Naive thymus-derived CD4-positive, alpha-beta T cell (primary cell): ENCODE data around the gene CDYL2. TPM values are rescaled to one million over a fixed set of nuclear protein-coding genes. Genes with fewer than 3 reads are reported as not detected.

Experiments
- ATAC-seq: fragments of 150-1000 bp; cut with Tn5 transposase; 2 replicates; pipeline ENCODE4 v1.10.0; 2021; ENCODE audit warnings: mild to moderate bottlenecking, moderate library complexity
- CTCF ChIA-PET: fragments of 350-600 bp; sonication (Branson Sonifier 250); formaldehyde crosslinking; loops from one replicate; lab custom pipeline; 2021; ENCODE audit warnings: antibody characterized with exemption; lab: Charles Lee
- POLR2A ChIA-PET: fragments of 350-600 bp; sonication (Branson Sonifier 250); formaldehyde crosslinking; loops from one replicate; lab custom pipeline; 2021; ENCODE audit warnings: antibody characterized with exemption, inconsistent platforms; lab: Charles Lee
- DNase-seq, 9 donors: peaks; one replicate each; pipeline versions ENCODE4 v3.0.0 to v3.0.0-alpha.2; 2020 to 2022; ENCODE audit warnings: mixed read lengths in 1 of 9
- H3K27ac ChIP-seq: one replicate; pipeline ENCODE4 v1.7.0; 2013; ENCODE audit warnings: mild to moderate bottlenecking, low read depth, low read length, moderate library complexity
- H3K27me3 ChIP-seq, 2 donors: one replicate each; pipeline ENCODE4 v1.7.0; 2013; ENCODE audit warnings: low read length in 2 of 2, mild to moderate bottlenecking in 2 of 2, moderate library complexity in 2 of 2; ENCODE audit not compliant: control insufficient read depth in 2 of 2, insufficient read depth in 2 of 2
- H3K36me3 ChIP-seq, 3 experiments: 1 replicate in 2 of 3; 2 replicates in 1 of 3; pipeline ENCODE4 v1.7.0; 2013; ENCODE audit warnings: low read length in 3 of 3, mild to moderate bottlenecking in 3 of 3, moderate library complexity in 1 of 3; ENCODE audit not compliant: insufficient read depth in 3 of 3, control insufficient read depth in 2 of 3
- H3K4me1 ChIP-seq, 2 donors: one replicate each; pipeline ENCODE4 v1.7.0; 2013; ENCODE audit warnings: low read length in 2 of 2, mild to moderate bottlenecking in 2 of 2, moderate library complexity in 1 of 2; ENCODE audit not compliant: control insufficient read depth in 2 of 2, insufficient read depth in 2 of 2
- H3K4me3 ChIP-seq: 2 replicates; pipeline ENCODE4 v1.7.0; 2013; ENCODE audit warnings: mild to moderate bottlenecking, low read length
- H3K9me3 ChIP-seq, 3 experiments: 1 replicate in 2 of 3; 2 replicates in 1 of 3; pipeline ENCODE4 v1.7.0; 2013; ENCODE audit warnings: low read length in 3 of 3; ENCODE audit not compliant: control insufficient read depth in 2 of 3
- H3K27ac Mint-ChIP-seq, 9 donors: one replicate each; pipeline ENCODE4 v1.8.0; 2020 to 2022; ENCODE audit warnings: mixed read lengths in 9 of 9, mild to moderate bottlenecking in 8 of 9, moderate library complexity in 5 of 9, inconsistent platforms in 2 of 9
- H3K27me3 Mint-ChIP-seq, 5 donors: one replicate each; pipeline ENCODE4 v1.8.0; 2021 to 2022; ENCODE audit warnings: mixed read lengths in 5 of 5, mild to moderate bottlenecking in 1 of 5
- H3K36me3 Mint-ChIP-seq, 5 donors: one replicate each; pipeline ENCODE4 v1.8.0; 2020 to 2022; ENCODE audit warnings: mixed read lengths in 5 of 5, mild to moderate bottlenecking in 3 of 5, inconsistent platforms in 1 of 5
- H3K4me1 Mint-ChIP-seq, 7 donors: one replicate each; pipeline ENCODE4 v1.8.0; 2020 to 2022; ENCODE audit warnings: mixed read lengths in 7 of 7, mild to moderate bottlenecking in 3 of 7, inconsistent platforms in 1 of 7
- H3K4me3 Mint-ChIP-seq, 10 donors: one replicate each; pipeline ENCODE4 v1.8.0; 2020 to 2022; ENCODE audit warnings: mild to moderate bottlenecking in 10 of 10, mixed read lengths in 10 of 10, moderate library complexity in 6 of 10, inconsistent platforms in 2 of 10
- H3K9me3 Mint-ChIP-seq, 11 donors: one replicate each; pipeline ENCODE4 v1.8.0; 2020 to 2022; ENCODE audit warnings: mixed read lengths in 11 of 11, mild to moderate bottlenecking in 4 of 11, inconsistent platforms in 1 of 11, moderate library complexity in 1 of 11
- intact Hi-C, 2 donors: fragments of 100-400 bp; cut with micrococcal nuclease; formaldehyde crosslinking; loops; one replicate each; pipeline ENCODE4 v1.15.1; 2023
- polyA plus RNA-seq, 2 donors: library from polyadenylated mRNA; unstranded; fragments of 300-500 nt; fragmentation: Illumina TruSeq; gene quantifications; one replicate each; pipeline ENCODE4 v1.2.3, GENCODE V29; 2021
- total RNA-seq, 6 experiments: library from RNA in 5 of 6; stranded (reverse) in 5 of 6; gene quantifications; 1 replicate in 5 of 6; 2 replicates in 1 of 6; pipeline ENCODE4 v1.2.3 and lab custom pipeline; 2021 to 2026

Gene CDYL2
- total and polyA plus RNA-seq, 7 experiments from 2014 or later: 0.61 to 71.3 (median 21.0) TPM

GRCh38 chr16:80717611-80718010, 86.8 kb downstream of the CDYL2 start:
- H3K4me3 Mint-ChIP-seq: no peak overlapping the region
- DNase-seq (no peak), ATAC-seq (no peak)
- H3K27ac ChIP-seq: no peak overlapping the region
- H3K27me3 Mint-ChIP-seq: no peaks in the 10 kb centered on the region
- POLR2A ChIA-PET: no interaction called here
- CTCF ChIA-PET: no interaction called here
- H3K36me3 ChIP-seq: no peaks in the 10 kb centered on the region
- peaks cover 0 to 6% (median 3%) of the 10 kb centered on the region in 11 donors for H3K9me3 Mint-ChIP-seq
- H3K4me1 ChIP-seq: peaks cover 8 to 14% of the 10 kb centered on the region in 2 donors
- H3K9me3 ChIP-seq: no peaks in the 10 kb centered on the region
- no peaks in the 10 kb centered on the region for H3K27me3 ChIP-seq
- H3K27ac Mint-ChIP-seq: no peak overlapping the region
- intact Hi-C loops: loop anchor here (5.0 to 10.0 kb wide), 2 partner anchors 63 to 85 kb away; partner anchors contain the start of gene CDYL2 (in 1 of the 2)
- H3K4me3 ChIP-seq: no peak overlapping the region
- H3K4me1 Mint-ChIP-seq: peaks cover 5 to 20% (median 11%) of the 10 kb centered on the region in 7 donors
- H3K36me3 Mint-ChIP-seq: peaks cover 0 to 8% (median 0%) of the 10 kb centered on the region in 5 donors

GRCh38 chr16:80716564-80717139, 87.7 kb downstream of the CDYL2 start:
- DNase-seq (no peak), ATAC-seq (no peak)
- Mint-ChIP-seq H3K27ac (no peak overlapping the region), H3K4me1 (peaks cover 5 to 20% (median 11%) of the 10 kb centered on the region in 7 donors), H3K4me3 (no peak overlapping the region), H3K9me3 (peaks cover 0 to 3% (median 0%) of the 10 kb centered on the region in 11 donors), H3K36me3 (peaks cover 0 to 3% (median 0%) of the 10 kb centered on the region in 5 donors), H3K27me3 (no peaks in the 10 kb centered on the region)
- POLR2A ChIA-PET: no interaction called here
- Histone ChIP-seq H3K4me3 (no peak overlapping the region), H3K36me3 (no peaks in the 10 kb centered on the region), H3K27ac (no peak overlapping the region), H3K9me3 (no peaks in the 10 kb centered on the region), H3K27me3 (no peaks in the 10 kb centered on the region), H3K4me1 (peaks cover 8 to 14% of the 10 kb centered on the region in 2 donors)
- CTCF ChIA-PET: no interaction called here
- intact Hi-C loops: loop anchor here (5.0 to 10.0 kb wide), 2 partner anchors 62 to 86 kb away; partner anchors contain the start of gene CDYL2 (in 1 of the 2)

GRCh38 chr16:80711406-80711805, 93.0 kb downstream of the CDYL2 start:
- H3K4me1 ChIP-seq: no peaks in the 10 kb centered on the region
- H3K4me3 ChIP-seq: no peak overlapping the region
- Mint-ChIP-seq H3K4me3 (no peak overlapping the region), H3K27me3 (no peaks in the 10 kb centered on the region), H3K27ac (no peak overlapping the region), H3K36me3 (peaks cover 0 to 19% (median 3%) of the 10 kb centered on the region in 5 donors), H3K9me3 (peaks cover 0 to 5% (median 0%) of the 10 kb centered on the region in 11 donors), H3K4me1 (peaks cover 0 to 4% (median 0%) of the 10 kb centered on the region in 7 donors)
- H3K9me3 ChIP-seq: no peaks in the 10 kb centered on the region
- ChIA-PET POLR2A (no interaction called here), CTCF (no interaction called here)
- no peaks in the 10 kb centered on the region for H3K27me3 ChIP-seq
- no peaks in the 10 kb centered on the region for H3K36me3 ChIP-seq
- ATAC-seq (no peak), DNase-seq (no peak)
- intact Hi-C loops: loop anchor here in 1 of 2 donors (10.0 kb wide), 1 partner anchor 57 kb away; no protein-coding TSS in a partner anchor
- no peak overlapping the region for H3K27ac ChIP-seq

GRCh38 chr16:80710918-80711317, 93.5 kb downstream of the CDYL2 start:
- peaks cover 0 to 6% (median 0%) of the 10 kb centered on the region in 11 donors for H3K9me3 Mint-ChIP-seq
- Histone ChIP-seq H3K9me3 (no peaks in the 10 kb centered on the region), H3K36me3 (no peaks in the 10 kb centered on the region), H3K27ac (no peak overlapping the region), H3K4me3 (no peak overlapping the region), H3K27me3 (no peaks in the 10 kb centered on the region), H3K4me1 (no peaks in the 10 kb centered on the region)
- no peaks in the 10 kb centered on the region for H3K27me3 Mint-ChIP-seq
- peaks cover 0 to 5% (median 0%) of the 10 kb centered on the region in 7 donors for H3K4me1 Mint-ChIP-seq
- no peak overlapping the region for H3K4me3 Mint-ChIP-seq
- ChIA-PET CTCF (no interaction called here), POLR2A (no interaction called here)
- intact Hi-C loops: loop anchor here in 1 of 2 donors (10.0 kb wide), 1 partner anchor 56 kb away; no protein-coding TSS in a partner anchor
- H3K36me3 Mint-ChIP-seq: peaks cover 0 to 23% (median 3%) of the 10 kb centered on the region in 5 donors
- H3K27ac Mint-ChIP-seq: no peak overlapping the region
- DNase-seq: no peak
- ATAC-seq: no peak

GRCh38 chr16:80708823-80709222, 95.6 kb downstream of the CDYL2 start:
- Histone ChIP-seq H3K4me3 (no peak overlapping the region), H3K9me3 (no peaks in the 10 kb centered on the region), H3K27ac (no peak overlapping the region), H3K27me3 (no peaks in the 10 kb centered on the region), H3K4me1 (no peaks in the 10 kb centered on the region), H3K36me3 (no peaks in the 10 kb centered on the region)
- ATAC-seq: no peak
- CTCF ChIA-PET: no interaction called here
- no peaks in the 10 kb centered on the region for H3K27me3 Mint-ChIP-seq
- POLR2A ChIA-PET: no interaction called here
- DNase-seq: no peak
- H3K36me3 Mint-ChIP-seq: peaks cover 0 to 29% (median 4%) of the 10 kb centered on the region in 5 donors
- no peak overlapping the region for H3K27ac Mint-ChIP-seq
- H3K4me3 Mint-ChIP-seq: no peak overlapping the region
- intact Hi-C loops: no loop called here
- peaks cover 0 to 12% (median 4%) of the 10 kb centered on the region in 7 donors for H3K4me1 Mint-ChIP-seq
- peaks cover 0 to 6% (median 0%) of the 10 kb centered on the region in 11 donors for H3K9me3 Mint-ChIP-seq

GRCh38 chr16:80707686-80708085, 96.7 kb downstream of the CDYL2 start:
- Mint-ChIP-seq H3K27ac (no peak overlapping the region), H3K36me3 (peaks cover 0 to 26% (median 4%) of the 10 kb centered on the region in 5 donors), H3K27me3 (no peaks in the 10 kb centered on the region), H3K4me1 (peaks cover 0 to 14% (median 4%) of the 10 kb centered on the region in 7 donors), H3K9me3 (peaks cover 0 to 6% (median 0%) of the 10 kb centered on the region in 11 donors), H3K4me3 (no peak overlapping the region)
- Histone ChIP-seq H3K27me3 (no peaks in the 10 kb centered on the region), H3K36me3 (no peaks in the 10 kb centered on the region), H3K9me3 (no peaks in the 10 kb centered on the region), H3K27ac (no peak overlapping the region), H3K4me3 (no peak overlapping the region), H3K4me1 (no peaks in the 10 kb centered on the region)
- ATAC-seq (no peak), DNase-seq (no peak)
- ChIA-PET CTCF (no interaction called here), POLR2A (no interaction called here)
- intact Hi-C loops: no loop called here

GRCh38 chr16:80705596-80705995, 98.8 kb downstream of the CDYL2 start:
- Histone ChIP-seq H3K9me3 (no peaks in the 10 kb centered on the region), H3K27me3 (no peaks in the 10 kb centered on the region), H3K4me3 (no peak overlapping the region), H3K4me1 (no peaks in the 10 kb centered on the region), H3K27ac (no peak overlapping the region), H3K36me3 (no peaks in the 10 kb centered on the region)
- no peak for ATAC-seq
- no peak overlapping the region for H3K4me3 Mint-ChIP-seq
- no peaks in the 10 kb centered on the region for H3K27me3 Mint-ChIP-seq
- intact Hi-C loops: no loop called here
- ChIA-PET POLR2A (no interaction called here), CTCF (no interaction called here)
- peaks cover 0 to 6% (median 0%) of the 10 kb centered on the region in 11 donors for H3K9me3 Mint-ChIP-seq
- H3K27ac Mint-ChIP-seq: no peak overlapping the region
- H3K36me3 Mint-ChIP-seq: peaks cover 0 to 29% (median 4%) of the 10 kb centered on the region in 5 donors
- H3K4me1 Mint-ChIP-seq: peaks cover 2 to 19% (median 5%) of the 10 kb centered on the region in 7 donors
- no peak for DNase-seq
